ENCODE results near the gene TEX36. TPM values are rescaled to one million over a fixed set of nuclear protein-coding genes. Genes with fewer than 3 reads are reported as not detected.

The TEX36 gene
- total RNA-seq, 1 experiment from 2014 or later: 1.3 TPM

DNA sequence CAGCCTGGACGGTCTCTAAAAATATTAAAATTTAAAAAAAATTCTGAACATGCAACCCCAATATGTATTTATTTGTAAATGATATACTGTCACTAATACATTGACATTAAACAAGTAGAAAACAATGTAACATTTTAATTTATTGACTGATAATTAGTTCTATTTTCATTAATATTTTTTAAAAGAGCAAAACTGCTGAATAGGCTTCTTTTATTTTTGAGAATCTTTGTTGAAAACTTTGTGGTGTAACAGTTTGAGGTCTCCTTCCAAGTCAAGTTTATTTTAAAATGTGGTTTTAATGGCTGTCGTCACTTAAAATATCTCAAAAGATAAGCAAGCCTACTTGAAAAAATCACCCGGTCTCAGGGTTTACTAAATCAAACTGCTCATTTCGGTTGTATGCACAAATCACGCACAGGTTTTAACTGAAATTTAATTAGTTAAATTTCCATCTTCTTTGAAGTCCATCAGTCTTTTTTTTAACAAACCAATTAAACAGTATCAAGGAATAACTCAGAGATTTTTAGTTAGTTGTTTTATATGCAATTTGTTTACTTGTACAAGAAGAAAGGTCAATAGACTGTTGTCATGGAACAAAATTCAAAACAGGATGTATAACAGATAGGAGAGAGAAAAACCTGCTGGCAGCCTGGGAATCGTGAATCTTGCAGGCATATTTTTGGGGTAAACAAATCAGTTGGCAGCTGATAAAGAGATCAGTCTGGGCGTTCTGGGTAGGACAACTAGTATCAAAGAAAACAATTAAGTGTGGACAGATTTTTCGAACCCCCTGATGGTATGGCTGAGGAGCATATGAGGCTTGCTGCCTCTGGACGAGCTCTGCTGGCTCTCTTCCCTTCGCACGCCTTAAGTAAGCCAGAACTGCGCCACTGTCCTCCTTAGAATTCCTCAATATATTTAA is 26.9 kb upstream of the TEX36 start:
- CTCF ChIA-PET: no interaction called here
- Histone ChIP-seq H3K9me3 (ENCODE audit: low read depth, low read length, poor library complexity, severe bottlenecking) (no peaks in the 10 kb centered on the region), H3K27ac (ENCODE audit: low read depth, low read length, poor library complexity, severe bottlenecking) (no peak overlapping the region), H3K4me3 (ENCODE audit: low read depth, low read length, poor library complexity, severe bottlenecking) (no peak overlapping the region), H3K27me3 (replicated peaks; ENCODE audit: insufficient read depth, low read depth, low read length, poor library complexity) (no peaks in the 10 kb centered on the region), H3K36me3 (ENCODE audit: insufficient read depth, low read length, poor library complexity, severe bottlenecking) (no peaks in the 10 kb centered on the region), H3K4me1 (ENCODE audit: insufficient read depth, low read length, poor library complexity, severe bottlenecking) (no peaks in the 10 kb centered on the region)
- no TSS peak for BruUV-seq (replicated peaks)
- TF ChIP-seq, protein P1, sequence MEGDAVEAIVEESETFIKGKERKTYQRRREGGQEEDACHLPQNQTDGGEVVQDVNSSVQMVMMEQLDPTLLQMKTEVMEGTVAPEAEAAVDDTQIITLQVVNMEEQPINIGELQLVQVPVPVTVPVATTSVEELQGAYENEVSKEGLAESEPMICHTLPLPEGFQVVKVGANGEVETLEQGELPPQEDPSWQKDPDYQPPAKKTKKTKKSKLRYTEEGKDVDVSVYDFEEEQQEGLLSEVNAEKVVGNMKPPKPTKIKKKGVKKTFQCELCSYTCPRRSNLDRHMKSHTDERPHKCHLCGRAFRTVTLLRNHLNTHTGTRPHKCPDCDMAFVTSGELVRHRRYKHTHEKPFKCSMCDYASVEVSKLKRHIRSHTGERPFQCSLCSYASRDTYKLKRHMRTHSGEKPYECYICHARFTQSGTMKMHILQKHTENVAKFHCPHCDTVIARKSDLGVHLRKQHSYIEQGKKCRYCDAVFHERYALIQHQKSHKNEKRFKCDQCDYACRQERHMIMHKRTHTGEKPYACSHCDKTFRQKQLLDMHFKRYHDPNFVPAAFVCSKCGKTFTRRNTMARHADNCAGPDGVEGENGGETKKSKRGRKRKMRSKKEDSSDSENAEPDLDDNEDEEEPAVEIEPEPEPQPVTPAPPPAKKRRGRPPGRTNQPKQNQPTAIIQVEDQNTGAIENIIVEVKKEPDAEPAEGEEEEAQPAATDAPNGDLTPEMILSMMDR (conservative IDR thresholded peaks at IDR 0.05; ENCODE audit: low read depth, low read length): no peak
- TF ChIP-seq EZH2 (IDR thresholded peaks at IDR 0.05; ENCODE audit: borderline replicate concordance, low read depth, low read length, poor library complexity, severe bottlenecking): no peak
- intact Hi-C loops (cut with micrococcal nuclease; ENCODE audit: unreplicated experiment): loop anchor here (10.0 kb wide), 1 partner anchor 665 kb away; no protein-coding TSS in a partner anchor
- POLR2A ChIA-PET (ENCODE audit: low non-redundant PET): no interaction called here
- DNase-seq (ENCODE audit: low spot score): no peak

DNA sequence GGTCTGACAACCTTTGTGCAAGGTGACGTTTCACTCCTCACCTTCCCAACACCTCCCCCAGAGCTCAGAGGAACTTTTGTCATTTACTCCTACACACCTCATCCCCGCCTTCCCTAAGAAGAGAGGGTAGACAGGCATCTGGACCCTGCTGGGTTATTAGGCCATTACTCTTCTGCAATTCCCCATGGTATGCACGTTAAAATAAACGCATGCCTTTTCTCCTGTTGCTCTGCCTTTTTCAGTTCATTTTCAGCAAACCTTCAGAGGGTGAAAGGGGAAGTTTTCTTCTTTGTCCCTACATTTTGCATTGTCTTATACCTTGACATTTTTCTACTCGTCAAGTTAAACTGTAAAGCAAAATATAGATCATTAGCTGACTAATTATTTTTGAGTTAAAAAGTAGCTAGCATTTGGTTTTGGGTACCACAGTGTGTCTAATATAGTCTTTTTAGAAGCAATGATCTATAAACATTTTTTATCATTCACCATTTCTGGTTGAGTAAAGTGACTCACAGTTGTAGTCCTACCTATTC is 26.1 kb upstream of the TEX36 start:
- no TSS peak for BruUV-seq (replicated peaks)
- no peak for DNase-seq (ENCODE audit: low spot score)
- Histone ChIP-seq H3K9me3 (ENCODE audit: low read depth, low read length, poor library complexity, severe bottlenecking) (no peaks in the 10 kb centered on the region), H3K27me3 (replicated peaks; ENCODE audit: insufficient read depth, low read depth, low read length, poor library complexity) (no peaks in the 10 kb centered on the region), H3K4me3 (ENCODE audit: low read depth, low read length, poor library complexity, severe bottlenecking) (no peak overlapping the region), H3K36me3 (ENCODE audit: insufficient read depth, low read length, poor library complexity, severe bottlenecking) (no peaks in the 10 kb centered on the region), H3K27ac (ENCODE audit: low read depth, low read length, poor library complexity, severe bottlenecking) (no peak overlapping the region), H3K4me1 (ENCODE audit: insufficient read depth, low read length, poor library complexity, severe bottlenecking) (no peaks in the 10 kb centered on the region)
- ChIA-PET CTCF (no interaction called here), POLR2A (ENCODE audit: low non-redundant PET) (no interaction called here)
- TF ChIP-seq, protein P1 (conservative IDR thresholded peaks at IDR 0.05; ENCODE audit: low read depth, low read length): no peak
- no peak for TF ChIP-seq EZH2 (IDR thresholded peaks at IDR 0.05; ENCODE audit: borderline replicate concordance, low read depth, low read length, poor library complexity, severe bottlenecking)
- intact Hi-C loops (cut with micrococcal nuclease; ENCODE audit: unreplicated experiment): loop anchor here (10.0 kb wide), 1 partner anchor 664 kb away; no protein-coding TSS in a partner anchor

DNA sequence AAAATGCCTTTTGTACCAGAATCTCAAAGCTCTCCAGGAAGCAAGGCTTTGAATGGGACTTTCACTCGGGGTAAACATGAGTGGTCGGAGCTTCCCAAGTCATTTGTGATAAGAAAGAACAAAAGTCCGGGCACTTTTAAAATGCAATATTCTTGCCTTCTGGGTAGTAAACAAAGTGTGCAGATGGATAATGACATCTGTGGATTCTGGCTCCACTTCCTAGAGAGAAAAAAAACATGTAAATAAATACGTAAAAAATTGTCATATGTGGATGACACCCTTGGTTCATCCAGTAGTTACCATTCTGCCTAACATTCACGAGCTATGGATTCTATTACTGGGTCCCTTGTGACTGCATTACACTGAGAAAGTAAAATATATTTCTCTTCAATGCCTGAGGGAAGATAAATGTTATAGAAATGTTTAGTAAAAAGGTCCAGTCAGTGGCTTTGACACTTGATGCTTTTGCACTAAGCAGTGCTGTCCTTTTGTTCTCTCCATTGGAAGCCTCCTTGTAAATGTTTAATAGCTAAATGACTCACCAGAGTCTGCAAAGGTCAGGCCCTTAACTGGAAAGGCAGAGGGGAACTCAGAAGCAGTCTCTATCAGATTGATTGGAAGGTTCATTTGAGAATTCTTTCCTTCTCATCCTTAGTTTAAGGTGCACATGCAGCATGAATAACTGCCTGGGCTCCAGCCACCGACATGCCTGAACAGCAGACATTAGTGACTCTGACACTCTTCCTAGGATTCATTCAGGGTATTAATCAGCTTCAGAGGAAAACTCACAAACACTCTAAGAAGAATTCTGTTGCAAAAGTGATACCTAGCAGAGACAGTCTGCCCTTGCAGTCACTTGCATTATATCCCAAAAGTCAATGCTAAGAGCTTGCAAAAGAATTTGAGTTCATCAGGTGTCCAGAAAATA is 24.8 kb upstream of the TEX36 start:
- H3K36me3 ChIP-seq (ENCODE audit: insufficient read depth, low read length, poor library complexity, severe bottlenecking): no peaks in the 10 kb centered on the region
- no peaks in the 10 kb centered on the region for H3K27me3 ChIP-seq (replicated peaks; ENCODE audit: insufficient read depth, low read depth, low read length, poor library complexity)
- no peaks in the 10 kb centered on the region for H3K9me3 ChIP-seq (ENCODE audit: low read depth, low read length, poor library complexity, severe bottlenecking)
- CTCF ChIA-PET: no interaction called here
- no peak overlapping the region for H3K4me3 ChIP-seq (ENCODE audit: low read depth, low read length, poor library complexity, severe bottlenecking)
- H3K27ac ChIP-seq (ENCODE audit: low read depth, low read length, poor library complexity, severe bottlenecking): no peak overlapping the region
- DNase-seq (ENCODE audit: low spot score): no peak
- TF ChIP-seq, protein P1 (conservative IDR thresholded peaks at IDR 0.05; ENCODE audit: low read depth, low read length): no peak
- TF ChIP-seq EZH2 (IDR thresholded peaks at IDR 0.05; ENCODE audit: borderline replicate concordance, low read depth, low read length, poor library complexity, severe bottlenecking): no peak
- H3K4me1 ChIP-seq (ENCODE audit: insufficient read depth, low read length, poor library complexity, severe bottlenecking): no peaks in the 10 kb centered on the region
- POLR2A ChIA-PET (ENCODE audit: low non-redundant PET): no interaction called here
- BruUV-seq (replicated peaks): no TSS peak
- intact Hi-C loops (cut with micrococcal nuclease; ENCODE audit: unreplicated experiment): loop anchor here (10.0 kb wide), 1 partner anchor 663 kb away; no protein-coding TSS in a partner anchor
